GM18505 (cell line): Measurements from ENCODE around the gene SCYL1.

Experiments used
- ATAC-seq: cut with Tn5 transposase; IDR thresholded peaks from one replicate; pipeline ENCODE4 v1.9.1; 2021; ENCODE audit not compliant: unreplicated experiment
- POLR2A ChIP-seq: IDR thresholded peaks from 4 replicates; pipeline ENCODE4 v1.6.1; 2011; ENCODE audit warnings: borderline replicate concordance; ENCODE audit not compliant: insufficient read depth, insufficient read length; ENCODE audit errors: extremely low read depth

The SCYL1 gene

GRCh38 chr11:65565624-65566453, 41.0 kb downstream of the SCYL1 start:
- no peak for ATAC-seq
- no peak for TF ChIP-seq POLR2A

- ATAC-seq = peak; percentile 4
- TF ChIP-seq POLR2A = no peak
These were observed 44.5 kb downstream of the SCYL1 start for GRCh38 chr11:65569164-65569972.

DNA sequence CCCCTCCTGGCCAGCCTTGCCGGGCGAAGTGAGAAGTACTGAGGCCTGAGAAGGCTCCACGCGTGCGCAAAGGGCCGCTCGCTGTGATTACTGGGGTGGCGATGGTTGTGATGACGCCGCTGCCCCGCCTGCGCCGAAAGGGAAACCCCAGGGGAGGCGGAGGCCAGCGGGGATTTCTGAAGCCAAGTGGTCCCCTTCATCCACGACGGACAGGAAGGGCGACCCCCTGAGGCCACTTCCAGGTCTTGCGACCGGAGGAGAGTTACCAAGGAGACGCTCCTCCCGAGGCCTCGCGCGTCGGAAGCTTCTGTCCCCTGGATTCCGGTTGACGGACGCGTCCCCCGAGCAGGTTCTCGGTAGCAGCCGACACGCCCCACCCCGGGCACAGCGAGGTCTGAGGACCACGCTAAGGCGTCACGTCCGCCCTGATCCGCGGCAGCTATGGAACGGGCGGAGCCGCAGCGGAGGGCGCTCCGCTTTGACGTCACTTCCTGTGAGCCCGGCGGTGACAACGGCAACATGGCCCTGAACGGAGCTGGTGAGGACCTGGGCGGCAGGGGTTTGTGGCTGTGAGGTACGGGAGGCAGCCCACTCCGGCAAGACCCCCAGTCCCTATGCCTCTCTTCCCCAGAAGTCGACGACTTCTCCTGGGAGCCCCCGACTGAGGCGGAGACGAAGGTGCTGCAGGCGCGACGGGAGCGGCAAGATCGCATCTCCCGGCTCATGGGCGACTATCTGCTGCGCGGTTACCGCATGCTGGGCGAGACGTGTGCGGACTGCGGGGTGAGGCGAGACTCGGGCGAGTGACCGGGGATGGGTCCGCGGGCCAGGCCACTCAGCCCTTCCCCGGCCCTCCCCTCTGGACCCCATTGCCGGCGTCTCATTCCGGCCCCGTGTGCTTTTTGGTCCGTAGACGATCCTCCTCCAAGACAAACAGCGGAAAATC, 45.4 kb downstream of the SCYL1 start, which contains the start of gene ZNRD2:
Gene ZNRD2, plus strand, starts transcription at position 505 of the 946 bp plus-strand sequence. Its CDS starts 15 bp downstream, at position 520.
- TF ChIP-seq POLR2A = peak; percentile 78

DNA sequence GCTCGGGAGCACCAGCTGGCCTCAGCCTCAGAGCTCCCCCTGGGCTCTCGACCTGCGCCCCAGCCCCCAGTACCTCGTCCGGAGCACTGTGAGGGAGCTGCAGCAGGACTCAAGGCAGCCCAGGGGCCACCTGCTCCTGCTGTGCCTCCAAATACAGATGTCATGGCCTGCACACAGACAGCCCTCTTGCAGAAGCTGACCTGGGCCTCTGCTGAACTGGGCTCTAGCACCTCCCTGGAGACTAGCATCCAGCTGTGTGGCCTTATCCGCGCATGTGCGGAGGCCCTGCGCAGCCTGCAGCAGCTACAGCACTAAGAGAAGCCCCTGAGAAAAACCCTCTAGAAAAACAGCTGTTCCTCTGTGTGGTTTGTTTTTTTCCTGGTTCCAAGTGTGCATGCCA, 46.5 kb downstream of the SCYL1 start:
- TF ChIP-seq POLR2A = no peak
- ATAC-seq = no peak

More for the DNA sequence above, 45.4 kb downstream of the SCYL1 start, which contains the start of gene ZNRD2:
- ATAC-seq = peak; percentile 60

- ATAC-seq = no peak
- TF ChIP-seq POLR2A = no peak
These were observed 47.1 kb downstream of the SCYL1 start for GRCh38 chr11:65571940-65572339.

- TF ChIP-seq POLR2A = peak; percentile 54
- ATAC-seq = no peak
These were observed 47.6 kb downstream of the SCYL1 start, which contains the start of gene FAM89B for GRCh38 chr11:65572356-65573051. Gene FAM89B (plus strand): TSS chr11:65572538. CDS start chr11:65572670, 132 bp downstream.

GRCh38 chr11:65573391-65574079, 48.7 kb downstream of the SCYL1 start:
- no peak for ATAC-seq
- TF ChIP-seq POLR2A = no peak

DNA sequence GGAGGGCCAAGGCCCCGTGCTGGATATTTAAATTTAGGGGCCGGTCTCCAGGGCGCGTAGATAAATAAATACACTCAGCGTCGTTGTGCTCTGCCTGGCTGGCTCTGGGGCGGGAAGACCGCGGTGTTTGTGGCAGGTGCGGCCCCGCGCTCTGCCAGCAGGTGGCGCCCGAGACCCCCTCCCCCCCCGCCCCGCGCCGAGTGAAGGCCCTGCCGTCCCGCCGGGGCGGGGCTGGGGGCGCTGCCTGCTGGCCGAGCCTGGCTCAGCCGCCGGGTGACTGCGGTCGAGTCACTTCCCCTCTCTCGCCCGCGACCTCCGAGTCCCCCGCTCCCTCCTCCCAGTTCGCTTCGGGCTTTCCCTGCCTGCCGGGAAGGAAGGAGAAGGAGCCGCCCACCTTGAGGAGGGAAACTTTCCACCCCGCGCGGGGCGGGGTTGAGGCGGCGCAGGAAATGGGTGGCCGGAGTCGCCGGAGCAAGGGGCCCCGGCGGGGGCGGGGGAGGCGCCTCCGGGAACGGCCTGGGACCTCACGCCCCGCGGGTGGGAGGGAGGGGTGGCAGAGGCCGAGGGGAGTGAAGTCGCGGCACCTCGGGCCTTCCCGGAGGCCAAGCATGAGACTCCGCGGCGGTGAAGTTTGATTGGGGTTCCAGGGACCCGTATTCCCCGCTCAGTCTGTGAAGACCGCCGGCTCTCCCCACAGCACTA, 49.4 kb downstream of the SCYL1 start:
- peak; percentile 32 for ATAC-seq
- peak; percentile 34 for TF ChIP-seq POLR2A

DNA sequence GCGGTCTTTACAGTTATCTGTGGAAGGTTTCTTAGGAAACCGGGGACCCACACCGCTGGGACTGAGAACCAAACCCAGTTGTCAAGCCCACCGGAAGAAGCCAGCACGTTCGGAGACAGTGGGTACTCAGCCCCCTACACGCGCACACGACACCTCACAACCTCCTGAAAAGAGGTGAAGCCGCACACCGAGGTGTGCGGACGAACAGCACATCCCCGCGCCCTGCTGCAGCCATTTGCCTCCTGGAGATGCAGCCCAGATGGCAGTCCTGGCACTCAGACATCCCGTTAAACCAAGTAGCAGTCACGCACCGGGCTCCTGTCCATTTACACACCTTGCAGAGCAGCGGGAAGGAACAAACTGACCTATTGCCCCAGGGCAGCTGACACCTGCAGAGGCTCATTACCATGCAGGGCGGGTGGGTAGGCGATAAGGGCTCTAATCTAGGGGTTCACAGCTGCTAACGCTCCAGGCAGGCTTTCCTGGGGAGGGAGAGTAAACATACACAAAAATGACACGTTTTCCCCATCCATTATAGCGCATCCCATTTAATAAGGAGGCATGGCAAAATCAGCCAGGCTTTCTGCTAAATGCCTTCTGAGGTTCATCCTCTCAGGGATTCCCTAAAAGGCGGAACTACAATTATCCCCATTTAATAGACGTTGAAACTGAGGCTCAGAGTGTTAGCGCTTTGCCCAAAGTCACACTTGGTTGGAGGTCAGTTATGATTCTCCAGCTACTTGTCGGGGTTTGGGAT, 50.1 kb downstream of the SCYL1 start:
- ATAC-seq = no peak
- peak; percentile 32 for TF ChIP-seq POLR2A

GRCh38 chr11:65575568-65576231, 50.8 kb downstream of the SCYL1 start, which contains the start of gene EHBP1L1:
Gene EHBP1L1 (plus strand): TSS chr11:65576053. CDS start chr11:65576303, 250 bp downstream.
- ATAC-seq = peak; percentile 29
- peak; percentile 55 for TF ChIP-seq POLR2A

DNA sequence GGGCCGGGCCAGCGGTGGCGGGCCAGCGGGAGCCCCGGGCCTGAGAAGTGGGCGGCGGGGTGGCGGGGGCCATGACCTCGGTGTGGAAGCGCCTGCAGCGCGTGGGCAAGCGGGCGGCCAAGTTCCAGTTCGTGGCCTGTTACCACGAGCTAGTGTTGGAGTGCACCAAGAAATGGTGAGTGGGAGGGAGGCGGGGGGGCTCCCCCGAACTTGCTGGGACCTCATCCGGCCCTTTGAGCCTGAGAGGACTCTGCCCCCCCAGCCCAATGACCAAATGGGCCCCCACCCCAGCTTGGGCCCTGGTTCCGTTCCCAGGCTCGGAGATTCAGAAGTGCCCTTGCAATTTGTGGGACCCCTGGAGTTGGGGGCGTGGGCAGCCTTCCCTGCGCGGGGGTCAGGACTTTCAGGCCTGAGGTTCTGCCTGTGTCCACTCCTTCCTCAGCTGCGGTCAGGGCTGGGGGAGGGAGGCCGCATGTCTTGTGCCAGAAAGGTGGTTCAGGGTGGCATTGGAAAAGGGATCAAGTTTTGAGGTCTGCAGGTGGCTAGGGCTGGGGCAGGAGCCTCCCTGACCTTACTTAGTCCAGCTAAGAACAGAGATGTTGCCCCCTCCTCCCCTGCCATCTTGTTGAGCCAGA, 51.5 kb downstream of the SCYL1 start:
- TF ChIP-seq POLR2A = no peak
- ATAC-seq = no peak
